Gastroesophageal sphincter (tissue), 4 donors: ENCODE measurements around the gene CAVIN3. TPM values are rescaled to one million over a fixed set of nuclear protein-coding genes. Genes with fewer than 3 reads are reported as not detected.
A peak's percentile ranks its signal among the peaks of the same experiment; 100 is the strongest.

ENCODE experiments used
- ATAC-seq: fragments of 150-250 bp; one replicate; pipeline ENCODE4 v1.9.1; 2016; ENCODE audit warnings: mild to moderate bottlenecking, moderate library complexity
- H3K27ac ChIP-seq, 4 donors: fragments of 200-600 bp; sonication (generic) in 3 of 4; 1 replicate in 3 of 4; 2 replicates in 1 of 4; pipeline ENCODE4 v1.5.1; 2016 to 2019
- H3K27me3 ChIP-seq: fragments of 200-600 bp; sonication (generic); one replicate; pipeline ENCODE4 v1.5.1; 2019
- H3K36me3 ChIP-seq, 2 donors: fragments of 200-600 bp; sonication (generic); one replicate each; pipeline ENCODE4 v1.5.1; 2019; ENCODE audit warnings: control low read depth in 1 of 2
- H3K4me1 ChIP-seq, 3 donors: fragments of 200-600 bp; sonication (generic); 1 replicate in 2 of 3; 2 replicates in 1 of 3; pipeline ENCODE4 v1.5.1; 2016 to 2019; ENCODE audit warnings: control low read depth in 2 of 3
- H3K4me3 ChIP-seq, 2 donors: fragments of 200-600 bp; sonication (generic); one replicate each; pipeline ENCODE4 v1.5.1; 2019; ENCODE audit warnings: mild to moderate bottlenecking in 1 of 2, moderate library complexity in 1 of 2
- H3K9me3 ChIP-seq, 3 donors: fragments of 200-600 bp; sonication (generic); one replicate each; pipeline ENCODE4 v1.5.1; 2017 to 2019; ENCODE audit warnings: control low read depth in 2 of 3
- EP300 ChIP-seq: sonication (generic); formaldehyde crosslinking; IDR thresholded peaks from one replicate; pipeline ENCODE4 v1.6.1; 2017; ENCODE audit warnings: antibody characterized with exemption, mild to moderate bottlenecking
- POLR2A ChIP-seq, 2 donors: fragments of 450-650 bp; IDR thresholded peaks; one replicate each; pipeline ENCODE4 v1.6.1; 2017; ENCODE audit warnings: antibody characterized with exemption in 2 of 2, mild to moderate bottlenecking in 2 of 2, moderate library complexity in 1 of 2
- POLR2AphosphoS5 ChIP-seq: sonication (generic); formaldehyde crosslinking; IDR thresholded peaks from one replicate; pipeline ENCODE4 v1.6.1; 2017; ENCODE audit warnings: antibody characterized with exemption
- WGBS, 2 donors: methylation state at CpG; one replicate each; pipeline ENCODE4 v1.1.5; 2018; ENCODE audit warnings: low coverage in 1 of 2; 5-methylcytosine and 5-hydroxymethylcytosine counted together
- total RNA-seq, 4 donors: library from RNA; depleted of rRNA; stranded (reverse); fragments of >200 nt; gene quantifications; one replicate each; pipeline ENCODE4 v1.1.0, GENCODE V29; 2016
- TF ChIP-seq, protein P1 (sequence below), 4 experiments: fragments of 200-600 bp in 2 of 4; fragments of 450-650 bp in 2 of 4; sonication (generic) in 1 of 4; IDR thresholded peaks; one replicate each; pipeline ENCODE4 v1.5.1; 2017 to 2019; ENCODE audit warnings: antibody characterized with exemption in 4 of 4, mild to moderate bottlenecking in 2 of 4, moderate library complexity in 2 of 4

The CAVIN3 gene
- total RNA-seq, 4 donors from 2014 or later = 164 to 313 (median 211) TPM

DNA sequence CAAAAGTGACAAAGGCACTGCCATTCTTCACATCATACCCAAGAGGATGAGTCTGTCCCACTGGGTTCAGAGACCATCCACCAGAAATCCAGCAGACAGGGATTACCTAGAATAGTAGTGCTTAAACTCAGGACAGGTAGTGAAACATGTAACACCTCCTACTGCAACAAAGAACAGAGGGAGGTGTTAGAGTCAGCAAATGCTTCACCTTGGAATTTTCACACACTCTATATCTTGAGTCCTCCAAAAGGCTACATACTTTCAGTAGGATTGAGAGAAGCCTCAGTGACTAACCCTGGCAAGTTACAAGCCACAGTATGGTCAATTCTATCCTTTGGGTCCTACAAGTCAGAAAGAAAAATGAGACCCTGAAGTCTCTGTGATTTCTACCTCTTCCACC lies 6.0 kb upstream of the CAVIN3 start:
- no peaks in the 10 kb centered on the region for H3K27me3 ChIP-seq
- no peaks in the 10 kb centered on the region for H3K9me3 ChIP-seq
- H3K4me1 ChIP-seq = peaks cover 0 to 22% (median 8%) of the 10 kb centered on the region in 3 donors
- H3K27ac ChIP-seq = no peak overlapping the region
- TF ChIP-seq, protein P1, sequence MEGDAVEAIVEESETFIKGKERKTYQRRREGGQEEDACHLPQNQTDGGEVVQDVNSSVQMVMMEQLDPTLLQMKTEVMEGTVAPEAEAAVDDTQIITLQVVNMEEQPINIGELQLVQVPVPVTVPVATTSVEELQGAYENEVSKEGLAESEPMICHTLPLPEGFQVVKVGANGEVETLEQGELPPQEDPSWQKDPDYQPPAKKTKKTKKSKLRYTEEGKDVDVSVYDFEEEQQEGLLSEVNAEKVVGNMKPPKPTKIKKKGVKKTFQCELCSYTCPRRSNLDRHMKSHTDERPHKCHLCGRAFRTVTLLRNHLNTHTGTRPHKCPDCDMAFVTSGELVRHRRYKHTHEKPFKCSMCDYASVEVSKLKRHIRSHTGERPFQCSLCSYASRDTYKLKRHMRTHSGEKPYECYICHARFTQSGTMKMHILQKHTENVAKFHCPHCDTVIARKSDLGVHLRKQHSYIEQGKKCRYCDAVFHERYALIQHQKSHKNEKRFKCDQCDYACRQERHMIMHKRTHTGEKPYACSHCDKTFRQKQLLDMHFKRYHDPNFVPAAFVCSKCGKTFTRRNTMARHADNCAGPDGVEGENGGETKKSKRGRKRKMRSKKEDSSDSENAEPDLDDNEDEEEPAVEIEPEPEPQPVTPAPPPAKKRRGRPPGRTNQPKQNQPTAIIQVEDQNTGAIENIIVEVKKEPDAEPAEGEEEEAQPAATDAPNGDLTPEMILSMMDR (IDR thresholded peaks at IDR 0.05) = no peak
- TF ChIP-seq POLR2A (IDR thresholded peaks at IDR 0.05) = no peak
- no peak for TF ChIP-seq POLR2AphosphoS5
- no peak for ATAC-seq
- no peak overlapping the region for H3K4me3 ChIP-seq
- H3K36me3 ChIP-seq = peaks cover 0 to 32% of the 10 kb centered on the region in 2 donors

DNA sequence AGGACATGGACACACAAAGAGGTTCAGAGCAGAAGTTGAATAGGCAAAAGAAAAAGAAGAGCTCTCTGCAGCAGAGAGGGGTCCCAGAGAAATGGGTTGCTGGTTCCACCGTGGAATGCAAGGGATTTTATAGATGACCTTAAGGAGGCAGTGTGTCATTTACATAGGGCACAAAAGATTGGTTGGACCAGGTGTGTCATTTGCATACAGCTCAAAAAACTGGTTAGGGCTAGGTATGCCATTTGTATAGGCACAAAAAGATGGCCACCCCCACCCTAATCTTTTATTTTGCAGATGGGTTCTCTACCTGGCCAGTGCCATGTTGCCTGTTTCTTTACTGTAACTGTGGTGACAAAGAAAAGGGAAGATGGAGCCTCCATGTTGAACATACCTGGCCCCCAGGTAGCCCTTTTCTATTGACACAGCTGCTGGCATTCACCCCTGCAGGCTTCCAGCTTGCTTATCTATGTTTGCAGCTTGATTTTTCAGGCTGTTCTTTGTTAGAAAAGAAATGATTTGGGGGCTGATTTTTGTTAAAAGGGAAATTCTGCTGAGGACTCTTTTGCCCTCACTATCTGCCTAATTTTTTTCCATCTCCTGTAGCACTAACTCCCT lies 3.1 kb upstream of the CAVIN3 start:
- Histone ChIP-seq H3K27ac (peak overlapping the region in 1 of 4 donors; percentile 99), H3K27me3 (no peaks in the 10 kb centered on the region), H3K4me3 (no peak overlapping the region), H3K9me3 (no peaks in the 10 kb centered on the region), H3K36me3 (peaks cover 0 to 17% of the 10 kb centered on the region in 2 donors), H3K4me1 (peaks cover under 1 to 41% (median 10%) of the 10 kb centered on the region in 3 donors)
- 50 to 60% methylated on average over 1 of the region's 1 CpG for WGBS, 2 donors
- TF ChIP-seq POLR2A (IDR thresholded peaks at IDR 0.05) = no peak
- no peak for TF ChIP-seq EP300
- TF ChIP-seq, protein P1 (IDR thresholded peaks at IDR 0.05) = no peak
- TF ChIP-seq POLR2AphosphoS5 = no peak
- no peak for ATAC-seq

DNA sequence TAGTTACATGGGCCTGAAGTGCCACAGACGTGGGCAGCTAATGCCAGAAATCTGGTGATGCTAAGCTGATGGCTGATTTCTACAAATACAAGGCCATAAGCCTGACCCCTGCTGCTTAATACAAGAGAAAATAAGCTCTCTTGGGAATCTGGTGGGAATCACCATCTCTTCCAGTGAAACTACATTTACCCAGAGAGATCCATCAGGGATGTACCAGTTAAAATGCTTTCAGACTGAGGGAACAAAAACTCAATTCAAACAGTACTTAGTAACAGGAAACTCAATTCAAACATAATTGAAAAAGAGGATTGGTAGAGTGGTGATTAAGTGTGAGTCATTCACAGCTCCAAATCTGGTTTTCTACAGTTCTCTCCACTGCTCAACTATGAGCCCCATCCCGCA lies 1.7 kb upstream of the CAVIN3 start:
- no peak overlapping the region for H3K4me3 ChIP-seq
- no peak for ATAC-seq
- WGBS, 2 donors = 20 to 55% methylated on average over 1 to 2 of the region's 2 CpGs
- peaks cover 4 to 55% (median 15%) of the 10 kb centered on the region in 3 donors for H3K4me1 ChIP-seq
- H3K9me3 ChIP-seq = no peaks in the 10 kb centered on the region
- H3K27ac ChIP-seq = peak overlapping the region; percentile 93 to 100 (median 99)
- TF ChIP-seq EP300 = no peak
- no peak for TF ChIP-seq POLR2AphosphoS5
- no peak for TF ChIP-seq POLR2A (IDR thresholded peaks at IDR 0.05)
- TF ChIP-seq, protein P1 (IDR thresholded peaks at IDR 0.05) = no peak
- H3K27me3 ChIP-seq = no peaks in the 10 kb centered on the region
- H3K36me3 ChIP-seq = peaks cover 0 to 9% of the 10 kb centered on the region in 2 donors

DNA sequence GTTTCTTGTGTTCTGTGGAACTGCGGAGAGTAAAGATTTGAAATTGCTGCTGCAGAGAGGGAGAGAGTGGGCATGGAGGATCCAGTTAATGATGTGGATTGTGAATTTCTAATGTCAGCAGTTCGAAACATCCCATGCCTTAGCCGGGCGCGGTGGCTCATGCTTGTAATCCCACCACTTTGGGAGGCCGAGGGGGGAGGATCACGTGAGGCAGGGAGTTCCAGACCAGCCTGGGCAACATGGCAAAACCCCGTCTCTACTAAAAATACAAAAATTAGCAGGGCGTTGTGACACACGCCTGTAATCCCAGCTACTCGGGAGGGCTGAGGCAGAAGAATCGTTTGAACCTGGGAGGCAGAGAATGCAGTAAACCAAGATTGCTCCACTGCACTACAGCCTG lies 1.1 kb upstream of the CAVIN3 start:
- H3K4me3 ChIP-seq = peak overlapping the region; percentile 50 to 83
- no peaks in the 10 kb centered on the region for H3K27me3 ChIP-seq
- H3K9me3 ChIP-seq = no peaks in the 10 kb centered on the region
- peaks cover 4 to 59% (median 15%) of the 10 kb centered on the region in 3 donors for H3K4me1 ChIP-seq
- no peak for TF ChIP-seq POLR2AphosphoS5
- no peak for TF ChIP-seq POLR2A (IDR thresholded peaks at IDR 0.05)
- TF ChIP-seq, protein P1 (IDR thresholded peaks at IDR 0.05) = no peak
- no peak for TF ChIP-seq EP300
- ATAC-seq = no peak
- peaks cover 0 to 2% of the 10 kb centered on the region in 2 donors for H3K36me3 ChIP-seq
- H3K27ac ChIP-seq = peak overlapping the region; percentile 93 to 100 (median 99)
- 20 to 56% methylated on average over 1 to 12 of the region's 12 CpGs for WGBS, 2 donors

DNA sequence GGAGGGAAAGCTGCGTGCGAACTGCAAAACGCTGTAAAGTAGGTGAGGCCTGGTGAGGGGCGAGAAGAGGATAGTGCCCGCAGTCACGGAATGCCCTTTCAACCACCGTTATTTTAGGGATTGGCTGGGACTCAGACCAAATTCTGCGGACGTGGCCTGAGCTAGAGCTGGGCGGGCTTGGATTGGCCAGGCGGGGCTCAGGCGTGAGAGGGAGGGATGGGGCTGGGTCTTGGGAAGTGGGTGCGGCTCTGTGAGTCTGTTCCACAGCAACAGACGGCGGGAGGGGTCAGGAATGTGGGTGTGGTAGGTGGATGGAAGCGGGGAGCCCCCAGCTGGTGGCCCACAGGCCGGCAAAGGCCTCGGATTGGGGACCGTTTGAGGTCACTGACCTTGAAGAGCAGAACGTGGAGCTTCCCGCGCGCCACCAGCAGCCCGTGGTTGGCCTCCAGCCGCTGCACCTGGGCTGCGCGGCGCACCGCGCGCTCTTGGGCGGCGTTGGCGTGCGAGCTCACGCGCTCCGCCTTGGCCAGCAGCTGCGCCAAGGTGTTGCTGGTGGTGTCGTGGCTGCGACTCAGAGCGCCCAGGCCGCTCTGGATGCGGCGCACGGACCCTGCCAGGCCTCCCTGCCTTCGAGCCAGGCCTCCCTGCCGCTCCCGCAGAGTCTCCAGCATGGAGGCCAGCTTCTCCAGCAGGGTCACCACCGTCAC lies 444 bp downstream of the CAVIN3 start:
- peaks cover 4 to 70% (median 20%) of the 10 kb centered on the region in 3 donors for H3K4me1 ChIP-seq
- H3K27me3 ChIP-seq = no peaks in the 10 kb centered on the region
- H3K9me3 ChIP-seq = no peaks in the 10 kb centered on the region
- WGBS, 2 donors = 0 to 2% methylated on average over 10 to 13 of the region's 50 CpGs
- peak; percentile 93 for ATAC-seq
- peak overlapping the region; percentile 50 to 83 for H3K4me3 ChIP-seq
- H3K27ac ChIP-seq = peak overlapping the region; percentile 93 to 100 (median 99)
- H3K36me3 ChIP-seq = no peaks in the 10 kb centered on the region
- peak; percentile 89 for TF ChIP-seq POLR2AphosphoS5
- TF ChIP-seq POLR2A (IDR thresholded peaks at IDR 0.05) = peak; percentile 23 to 52
- TF ChIP-seq, protein P1 (IDR thresholded peaks at IDR 0.05) = no peak
